Epithelial cell of esophagus (primary cell): ENCODE results near the gene BEX3.
"Not testable (repeated sequence)": the region's sequence is repeated elsewhere in the genome, so short reads cannot be mapped to it uniquely, and the experiment has no call there.

ENCODE experiments used
- DNase-seq: peaks from one replicate; pipeline ENCODE4 v3.0.0; 2010; ENCODE audit warnings: low read depth
- H3K4me3 ChIP-seq: 2 replicates; pipeline ENCODE4 v1.5.1; 2011; ENCODE audit warnings: mild to moderate bottlenecking, low read length, control low read depth
- TF ChIP-seq, protein P1 (sequence below): IDR thresholded peaks from 2 replicates; pipeline ENCODE4 v1.5.1; 2011; ENCODE audit warnings: low read depth, mild to moderate bottlenecking, low read length, control low read depth, inconsistent platforms; ENCODE audit not compliant: insufficient read depth; ENCODE audit errors: missing control alignments

The BEX3 gene

DNA sequence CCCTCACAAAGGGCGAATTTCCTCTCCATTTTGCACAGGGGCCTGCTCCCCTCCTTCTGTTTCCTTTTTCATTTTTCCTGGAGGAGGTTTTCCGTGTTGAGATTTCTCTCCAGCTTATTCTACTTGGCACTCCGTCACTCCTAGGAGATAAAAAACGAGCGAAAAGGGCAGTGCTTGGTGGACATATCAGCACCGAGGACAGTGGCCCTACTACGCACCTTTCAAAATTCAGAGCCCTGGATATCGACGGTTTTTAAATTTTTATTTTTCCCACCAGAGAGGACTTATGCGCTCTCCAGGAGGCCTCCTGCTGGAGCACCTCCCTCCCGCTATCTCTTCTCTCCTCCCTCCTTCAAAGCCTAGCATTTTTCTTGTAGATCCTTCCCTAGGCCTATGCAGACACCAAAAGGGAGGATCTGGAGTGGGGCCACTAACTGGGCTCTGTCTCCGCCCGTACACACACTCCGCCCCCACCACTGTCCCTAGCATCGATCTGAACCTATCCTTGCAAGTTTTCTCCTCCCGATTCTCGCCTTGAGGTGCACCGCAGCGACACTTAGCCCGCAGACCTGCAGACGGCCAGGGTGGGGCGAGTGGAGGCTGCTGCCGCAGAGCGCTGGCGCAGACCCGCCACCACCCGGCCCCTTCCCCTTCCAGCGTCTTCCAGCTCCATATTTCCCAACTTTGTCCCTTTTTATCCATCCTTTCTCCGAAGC, 28.5 kb upstream of the BEX3 start:
- TF ChIP-seq, protein P1, sequence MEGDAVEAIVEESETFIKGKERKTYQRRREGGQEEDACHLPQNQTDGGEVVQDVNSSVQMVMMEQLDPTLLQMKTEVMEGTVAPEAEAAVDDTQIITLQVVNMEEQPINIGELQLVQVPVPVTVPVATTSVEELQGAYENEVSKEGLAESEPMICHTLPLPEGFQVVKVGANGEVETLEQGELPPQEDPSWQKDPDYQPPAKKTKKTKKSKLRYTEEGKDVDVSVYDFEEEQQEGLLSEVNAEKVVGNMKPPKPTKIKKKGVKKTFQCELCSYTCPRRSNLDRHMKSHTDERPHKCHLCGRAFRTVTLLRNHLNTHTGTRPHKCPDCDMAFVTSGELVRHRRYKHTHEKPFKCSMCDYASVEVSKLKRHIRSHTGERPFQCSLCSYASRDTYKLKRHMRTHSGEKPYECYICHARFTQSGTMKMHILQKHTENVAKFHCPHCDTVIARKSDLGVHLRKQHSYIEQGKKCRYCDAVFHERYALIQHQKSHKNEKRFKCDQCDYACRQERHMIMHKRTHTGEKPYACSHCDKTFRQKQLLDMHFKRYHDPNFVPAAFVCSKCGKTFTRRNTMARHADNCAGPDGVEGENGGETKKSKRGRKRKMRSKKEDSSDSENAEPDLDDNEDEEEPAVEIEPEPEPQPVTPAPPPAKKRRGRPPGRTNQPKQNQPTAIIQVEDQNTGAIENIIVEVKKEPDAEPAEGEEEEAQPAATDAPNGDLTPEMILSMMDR = no peak
- no peak for DNase-seq

DNA sequence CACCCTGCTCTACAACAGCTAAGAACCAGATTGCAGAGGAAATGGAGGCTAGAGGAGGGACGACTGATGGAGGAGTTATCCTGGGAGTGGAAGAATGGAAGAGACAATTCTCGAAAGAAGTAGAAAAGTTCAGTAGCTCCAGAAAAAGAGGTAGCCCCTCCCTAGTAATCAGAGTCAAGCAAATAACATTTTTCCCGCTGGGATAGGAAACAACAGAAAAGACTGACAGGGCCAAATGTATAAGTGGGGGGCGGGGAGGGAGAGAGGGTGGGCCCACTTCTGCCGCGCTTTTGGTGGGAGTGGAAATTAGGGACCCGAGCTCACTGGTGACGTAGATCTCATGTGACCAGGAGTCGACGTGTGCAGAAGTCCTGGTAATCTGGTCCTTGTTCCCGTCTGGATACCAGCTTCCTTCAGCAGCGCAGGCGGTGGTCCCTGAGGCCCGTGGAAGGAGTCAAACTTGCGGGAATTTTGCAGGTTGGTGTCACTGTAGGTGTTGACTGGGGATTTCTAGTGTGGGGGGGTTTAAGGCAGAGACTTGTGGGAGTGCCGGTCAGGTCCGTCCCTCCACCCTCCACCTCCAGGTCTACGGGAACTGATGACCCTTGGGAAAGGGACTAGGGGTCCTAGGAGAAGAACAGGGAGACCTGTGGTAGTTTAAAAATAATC, 20.1 kb upstream of the BEX3 start, which contains the start of gene TCEAL9:
TSS of gene TCEAL9 (plus strand) at position 377 of the 669 bp plus-strand sequence. CDS start 1,179 bp downstream, outside the sequence.
- peak; percentile 52 for DNase-seq
- TF ChIP-seq, protein P1 = no peak
- H3K4me3 ChIP-seq = peak within 1 kb of the TSS; percentile 86

More for the DNA sequence above, 28.5 kb upstream of the BEX3 start:
- H3K4me3 ChIP-seq = no peak overlapping the region

GRCh38 chrX:103356858-103357257, 19.5 kb upstream of the BEX3 start:
- TF ChIP-seq, protein P1 = no peak
- H3K4me3 ChIP-seq = peak overlapping the region; percentile 86
- DNase-seq = no peak

GRCh38 chrX:103357871-103358270, 18.5 kb upstream of the BEX3 start:
- TF ChIP-seq, protein P1 = no peak
- no peak for DNase-seq
- H3K4me3 ChIP-seq = peak overlapping the region; percentile 86

DNA sequence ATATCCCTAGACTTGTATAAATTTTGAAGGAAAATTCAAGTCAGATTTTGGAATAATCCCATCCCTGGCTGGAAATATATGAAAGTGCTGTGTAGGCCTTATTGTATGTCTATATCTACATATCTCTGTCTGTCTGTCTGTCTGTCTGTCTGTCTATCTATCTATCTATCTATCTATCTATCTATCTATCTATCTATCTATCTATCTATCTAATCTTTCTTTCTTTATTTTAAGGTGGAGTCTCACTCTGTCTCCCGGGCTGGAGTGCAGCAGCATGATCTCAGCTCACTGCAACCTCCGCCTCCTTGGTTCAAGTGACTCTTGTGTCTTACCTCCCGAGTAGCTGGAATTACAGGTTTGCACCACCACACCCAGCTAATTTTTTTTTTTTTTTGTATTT, 16.7 kb upstream of the BEX3 start:
- H3K4me3 ChIP-seq, DNase-seq: not testable (repeated sequence)

DNA sequence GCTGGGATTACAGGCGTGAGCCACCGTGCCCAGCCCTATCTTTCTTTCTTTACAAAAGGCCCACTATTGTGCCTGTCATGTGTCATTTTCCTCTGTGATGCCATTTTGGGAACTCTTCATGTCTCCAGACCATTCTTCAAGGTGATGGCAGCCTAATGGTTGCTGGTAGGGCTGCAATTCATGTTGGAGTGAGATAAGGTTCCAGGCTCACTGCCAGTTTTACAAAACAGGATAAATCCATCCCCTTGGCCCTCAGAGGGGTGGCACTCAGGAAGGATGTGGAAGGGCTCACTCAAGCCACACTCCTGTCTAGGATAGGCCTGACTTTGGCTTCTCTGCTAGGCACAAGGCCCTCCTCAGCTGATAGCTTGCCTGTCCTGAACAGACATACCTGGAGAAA, 16.2 kb upstream of the BEX3 start:
- H3K4me3 ChIP-seq = no peak overlapping the region
- TF ChIP-seq, protein P1 = no peak
- DNase-seq = no peak

GRCh38 chrX:103360916-103361315, 15.4 kb upstream of the BEX3 start:
- no peak for DNase-seq
- TF ChIP-seq, protein P1 = no peak
- H3K4me3 ChIP-seq = no peak overlapping the region
